GM18870 (cell line): ENCODE results near the gene ITSN1.

Source experiments
- ATAC-seq: cut with Tn5 transposase; IDR thresholded peaks from one replicate; pipeline ENCODE4 v1.9.1; 2021; ENCODE audit warnings: moderate library complexity; ENCODE audit not compliant: unreplicated experiment

ITSN1 gene

DNA sequence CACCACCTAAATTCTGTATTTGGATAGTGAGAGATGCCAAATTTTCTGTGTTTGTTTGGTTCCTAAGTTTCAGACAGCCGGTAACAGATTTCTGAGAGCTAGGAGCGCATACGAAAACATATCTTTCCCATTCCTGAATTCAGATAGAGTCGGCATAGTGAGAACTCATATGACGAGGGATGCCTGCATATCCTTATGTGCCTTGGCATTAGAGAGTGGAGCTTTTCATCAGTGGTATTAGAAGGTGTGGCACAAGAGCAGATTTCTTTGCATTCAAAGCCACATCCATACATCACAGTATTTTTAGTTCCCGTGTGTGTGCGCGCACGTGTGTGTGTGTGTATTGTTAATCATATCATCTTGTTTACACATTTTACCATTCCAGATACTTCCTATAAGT, 187.5 kb downstream of the ITSN1 start:
- ATAC-seq: no peak

DNA sequence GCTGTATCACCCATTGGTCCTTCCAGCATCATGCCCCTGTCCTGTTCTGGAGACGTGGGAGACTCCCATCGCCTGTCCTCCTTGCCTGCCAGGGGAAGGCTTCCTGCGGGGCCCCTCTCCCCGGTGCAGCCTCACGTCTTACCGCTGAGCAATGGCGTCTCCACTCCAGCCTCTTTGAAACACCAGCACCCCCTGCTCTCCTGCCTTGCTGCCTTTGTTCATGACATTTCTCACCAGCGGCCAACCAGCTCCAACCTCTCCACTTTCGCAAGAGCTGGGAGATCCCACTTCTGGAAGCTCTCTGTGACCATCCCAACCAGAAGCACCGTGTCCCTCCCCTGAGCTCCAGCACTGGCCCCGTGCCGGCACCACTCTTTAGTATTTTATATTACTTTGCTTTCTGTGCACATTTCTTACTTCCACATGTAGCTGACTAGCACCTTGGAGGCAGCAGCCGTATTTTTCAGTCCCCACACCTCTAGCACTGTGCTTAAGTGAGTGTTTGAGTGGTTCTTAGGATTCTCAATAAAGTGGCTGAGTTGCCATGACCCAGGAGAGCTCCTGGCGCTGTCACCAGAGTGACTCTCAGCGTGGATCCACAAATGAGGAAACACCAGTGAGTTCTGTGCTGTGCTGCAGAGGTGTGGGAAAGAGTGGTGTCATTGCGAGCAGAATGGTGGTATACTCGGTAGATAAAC, 189.8 kb downstream of the ITSN1 start:
- ATAC-seq: no peak

DNA sequence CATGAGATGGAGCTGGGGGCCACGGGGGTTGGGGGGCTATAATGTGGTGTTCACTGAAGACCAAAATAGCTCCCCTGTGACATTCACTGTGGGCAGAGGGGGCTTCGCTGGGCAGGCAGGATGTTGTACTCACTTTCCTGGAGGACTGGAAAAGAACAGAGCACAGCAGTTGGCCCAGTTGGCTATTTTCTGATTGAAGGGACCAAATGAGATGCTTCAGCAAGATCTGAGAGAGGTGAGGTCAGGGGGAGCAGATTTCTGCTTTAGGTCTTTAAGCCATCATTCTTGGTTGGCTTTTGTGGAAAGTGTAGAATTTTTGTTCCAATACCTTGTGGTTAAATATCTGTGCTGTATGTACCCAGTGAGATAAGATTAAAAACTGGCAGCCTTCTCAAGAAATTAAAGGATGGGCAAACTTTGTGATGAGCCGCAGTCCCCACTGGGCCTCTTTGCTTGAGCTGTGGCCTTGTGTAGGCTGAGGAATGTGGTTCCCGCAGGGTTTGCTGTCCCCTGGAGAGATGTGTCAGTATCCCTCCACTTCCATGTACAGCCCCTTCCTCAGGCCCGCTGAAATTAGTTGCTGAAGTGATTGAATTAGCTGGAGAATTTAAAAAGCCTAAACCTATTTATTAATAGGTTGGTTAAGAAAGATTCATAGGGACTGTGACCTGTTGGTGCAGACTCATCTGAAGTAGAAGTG, 192.7 kb downstream of the ITSN1 start:
- ATAC-seq: no peak

DNA sequence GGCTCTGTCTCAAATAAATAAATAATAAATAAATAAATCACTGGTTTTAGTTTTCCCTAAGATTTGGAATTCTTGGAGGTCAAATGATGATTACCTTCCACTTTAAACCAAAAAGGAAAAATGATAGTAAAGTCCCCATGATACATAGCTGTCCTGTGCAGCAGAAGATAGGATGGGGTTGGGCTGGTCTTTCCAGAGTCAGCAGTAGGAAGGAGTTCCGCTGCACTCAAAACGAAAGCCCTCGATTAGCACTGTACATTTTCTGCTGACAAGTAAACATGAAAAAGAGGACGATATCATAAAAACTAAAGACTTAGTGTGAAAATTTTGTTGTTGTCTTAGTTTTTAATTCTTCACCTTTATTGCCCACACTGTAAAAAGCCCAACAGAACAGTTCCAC, 193.6 kb downstream of the ITSN1 start:
- no peak for ATAC-seq

DNA sequence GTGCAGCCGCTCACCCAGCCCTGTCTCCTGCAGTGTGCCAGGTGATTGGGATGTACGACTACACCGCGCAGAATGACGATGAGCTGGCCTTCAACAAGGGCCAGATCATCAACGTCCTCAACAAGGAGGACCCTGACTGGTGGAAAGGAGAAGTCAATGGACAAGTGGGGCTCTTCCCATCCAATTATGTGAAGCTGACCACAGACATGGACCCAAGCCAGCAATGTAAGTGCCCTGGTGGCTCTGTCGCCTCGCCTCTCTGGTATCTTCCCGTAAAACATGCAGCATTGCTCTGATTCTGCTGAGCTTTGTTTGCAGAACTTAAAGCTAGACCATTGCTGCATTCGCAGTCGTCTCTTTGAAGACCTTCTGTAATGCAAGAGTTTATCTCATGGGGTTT, 194.1 kb downstream of the ITSN1 start:
- no peak for ATAC-seq

DNA sequence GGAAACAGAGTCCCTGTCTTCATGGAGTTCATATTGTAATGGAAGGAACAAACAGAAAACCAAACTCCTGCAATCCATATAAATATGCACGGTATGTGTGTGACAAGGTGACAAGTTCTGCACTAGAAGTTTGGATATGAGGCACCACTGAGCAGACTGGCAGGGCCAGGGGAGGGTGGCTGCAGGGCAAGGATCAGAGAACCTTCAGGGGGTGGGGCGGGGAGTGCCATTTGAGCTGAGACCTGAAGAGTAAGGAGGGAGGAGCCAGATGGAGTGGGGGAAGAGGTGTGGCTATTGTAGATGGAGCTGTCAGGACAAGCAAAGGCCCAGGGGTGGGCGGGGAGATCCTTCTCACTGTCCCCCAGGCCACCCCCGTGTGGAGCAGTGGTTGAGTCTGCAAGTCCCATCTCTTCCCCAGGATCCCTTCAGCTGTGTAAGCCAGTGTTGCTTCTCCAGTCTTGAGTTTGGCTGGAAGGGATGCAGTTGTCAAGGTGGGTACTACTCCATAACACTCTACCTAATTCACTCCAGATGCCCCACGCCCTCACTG, 196.9 kb downstream of the ITSN1 start:
- no peak for ATAC-seq

DNA sequence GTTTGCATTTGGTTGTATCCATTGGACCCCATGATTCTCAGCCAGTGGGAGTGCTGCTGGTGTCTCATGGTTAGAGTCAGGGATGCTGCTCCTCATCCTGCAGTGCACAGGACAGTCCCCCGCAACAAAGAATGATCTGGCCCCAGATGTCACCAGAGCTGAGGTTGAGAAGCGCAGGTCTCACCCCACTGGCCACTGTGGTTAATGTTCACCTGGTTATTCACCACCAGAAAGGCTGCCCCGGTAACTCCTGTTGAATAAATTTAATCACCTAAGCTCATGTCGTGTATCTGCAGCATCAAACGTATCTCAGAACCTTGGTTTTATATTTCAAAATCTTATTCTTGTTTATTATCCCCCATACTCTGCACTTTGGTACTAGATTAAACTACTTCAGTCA, 197.5 kb downstream of the ITSN1 start:
- no peak for ATAC-seq

DNA sequence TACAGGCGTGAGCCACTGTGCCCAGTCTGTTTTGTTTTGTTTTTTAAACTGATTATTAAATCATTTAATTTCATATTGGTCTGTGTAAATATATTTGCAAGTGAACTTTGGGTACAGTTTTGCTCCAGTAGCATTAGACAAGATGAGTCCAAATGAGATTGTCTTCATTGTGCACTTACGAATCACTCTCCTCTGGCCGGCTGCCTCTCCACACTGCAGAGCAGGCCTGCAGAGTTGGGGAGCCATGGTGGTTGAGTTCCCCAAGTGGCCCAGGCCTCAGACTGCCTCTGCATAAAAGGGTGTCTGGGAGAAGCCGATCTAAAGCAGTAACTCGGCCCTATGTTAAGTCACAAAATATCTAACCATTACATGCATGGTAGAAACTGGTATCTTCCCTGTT, 198.5 kb downstream of the ITSN1 start:
- ATAC-seq: no peak

DNA sequence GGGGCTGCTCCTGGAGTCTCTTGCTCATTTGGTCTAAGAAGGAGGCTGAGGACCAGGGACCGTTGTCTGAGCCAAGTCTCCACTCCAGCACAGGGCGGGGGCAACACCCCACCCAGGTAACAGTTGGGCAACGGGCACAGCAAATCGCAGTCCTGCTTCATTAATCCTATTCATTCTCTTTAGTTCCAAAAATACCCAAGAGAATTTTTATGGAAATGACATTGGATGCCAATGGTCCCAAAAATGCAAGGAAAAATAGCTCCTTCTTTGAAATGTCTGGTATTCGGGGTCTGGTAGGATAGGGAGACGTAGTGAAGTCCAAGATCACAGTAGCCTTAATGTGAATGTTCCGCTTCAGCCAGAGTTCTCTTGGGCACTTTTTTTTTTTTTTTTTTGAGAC, 199.3 kb downstream of the ITSN1 start:
- no peak for ATAC-seq

DNA sequence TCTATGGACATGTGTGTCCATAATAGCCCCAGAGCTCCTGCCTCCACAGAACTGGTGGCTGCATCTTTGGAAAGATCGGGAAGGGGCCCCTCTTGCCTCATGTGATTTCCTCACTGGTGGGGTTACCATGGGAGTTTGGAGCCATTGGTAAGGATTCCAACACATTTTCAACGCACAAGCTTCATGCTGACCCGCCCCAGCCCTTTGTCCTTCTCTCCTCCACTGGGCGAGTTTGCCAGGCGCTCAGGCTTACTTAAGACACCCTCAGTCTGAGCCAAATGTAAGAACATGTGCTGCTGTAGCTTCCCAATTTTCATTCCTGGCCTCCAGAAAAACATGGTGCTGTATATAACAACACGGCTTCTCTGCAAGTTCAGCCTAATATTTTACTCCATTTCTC, 200.9 kb downstream of the ITSN1 start:
- no peak for ATAC-seq

DNA sequence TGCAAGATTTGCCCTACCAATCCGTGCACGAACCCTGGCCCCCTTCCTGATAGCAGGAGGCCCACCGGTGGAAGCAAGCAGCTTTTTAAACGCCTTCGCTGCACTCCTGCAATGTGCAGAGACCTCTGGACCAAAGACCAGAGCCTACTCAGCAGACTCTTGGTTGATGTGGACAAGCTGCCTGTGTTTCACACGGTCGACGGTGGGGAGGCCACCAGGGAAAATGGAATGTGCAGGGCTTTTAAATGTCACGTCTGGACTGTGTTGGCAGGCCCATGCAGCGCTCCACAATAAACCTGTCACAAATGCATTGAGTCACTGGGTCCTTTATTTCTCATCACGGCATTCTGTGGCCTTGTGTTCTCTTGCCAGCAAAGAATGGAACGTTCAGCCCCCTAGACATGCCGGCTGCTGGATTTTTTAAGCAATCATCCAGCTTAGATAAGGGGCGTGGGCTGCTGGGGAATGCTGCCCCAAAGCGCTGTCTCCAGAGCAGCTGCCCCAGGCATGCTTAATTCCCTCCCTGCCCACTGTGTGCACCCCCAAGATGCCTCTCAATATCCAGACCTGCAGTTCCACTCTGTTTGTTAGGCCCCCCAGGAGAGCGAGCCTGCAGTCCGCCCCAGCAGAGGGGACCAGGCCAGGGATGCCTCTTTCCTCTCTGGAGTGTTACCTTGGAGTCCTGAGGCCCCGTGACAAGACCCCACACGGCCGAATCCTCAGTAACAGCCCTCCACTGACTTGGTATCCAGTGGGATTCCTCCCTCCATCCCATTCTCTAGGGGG, 202.0 kb downstream of the ITSN1 start:
- ATAC-seq: no peak

DNA sequence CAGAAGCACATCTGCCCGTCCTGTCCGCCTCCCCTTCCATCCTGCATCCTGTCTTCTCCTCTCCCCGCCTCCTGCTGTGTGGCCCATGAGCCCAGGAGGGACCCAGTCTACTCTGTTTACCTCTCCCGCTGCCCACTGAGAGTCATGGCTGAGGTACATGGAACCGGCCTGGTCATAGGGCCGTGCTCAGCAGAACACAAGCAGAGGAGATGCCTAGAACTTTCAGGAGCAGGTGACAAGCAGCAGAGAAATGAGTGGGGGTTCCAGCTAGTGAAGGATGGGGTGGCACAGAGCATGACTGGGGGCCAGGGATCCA, 202.5 kb downstream of the ITSN1 start:
- no peak for ATAC-seq

DNA sequence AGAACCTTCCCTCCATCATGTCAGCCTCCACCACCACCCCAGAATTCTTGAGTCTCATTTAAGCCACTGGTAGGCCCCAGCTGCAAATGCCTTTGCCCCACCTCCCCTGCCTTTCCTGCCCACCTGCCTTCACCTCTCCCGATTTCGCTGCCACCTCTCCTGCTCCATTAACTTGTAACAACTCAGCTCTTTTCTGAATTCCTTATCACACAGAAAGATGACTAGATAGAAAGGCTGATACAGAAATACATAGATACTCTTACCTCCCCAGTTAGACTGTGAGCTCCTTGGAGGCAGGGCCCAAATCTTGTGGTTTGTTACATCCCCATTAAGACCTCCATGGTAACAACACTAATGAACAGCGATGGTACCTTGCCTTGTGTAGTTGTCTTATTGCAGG, 203.8 kb downstream of the ITSN1 start:
- ATAC-seq: no peak

DNA sequence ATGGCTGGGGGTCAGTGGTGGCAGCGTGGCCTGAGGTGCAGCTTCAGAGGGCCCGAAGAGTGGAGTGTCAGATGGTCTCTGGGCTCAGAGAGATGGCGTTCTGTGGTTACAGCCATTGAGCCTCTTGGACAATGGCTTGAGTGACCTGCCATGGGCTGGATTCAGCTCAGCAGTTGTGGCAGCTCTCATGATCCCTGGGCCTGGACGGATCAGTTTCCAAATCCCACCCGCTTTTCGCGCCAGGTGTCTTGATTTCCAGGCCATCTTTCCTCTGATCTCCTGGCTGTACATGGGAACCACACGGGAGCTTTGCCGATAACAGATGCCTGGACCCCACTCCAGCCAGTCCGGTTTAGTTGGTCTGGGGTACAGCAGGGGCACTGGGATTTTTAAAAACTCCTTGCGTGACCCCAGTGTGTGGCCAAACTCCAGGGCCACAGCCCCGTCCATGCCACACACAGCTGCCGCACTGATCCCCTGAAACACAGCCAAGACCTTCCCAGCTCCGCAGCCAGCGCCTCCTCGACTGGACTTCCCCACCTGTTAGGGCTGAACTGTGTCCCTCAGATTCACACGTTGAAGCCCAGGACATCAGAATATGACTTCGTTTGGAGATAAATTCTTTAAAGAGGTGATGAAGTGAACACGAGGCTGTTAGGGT, 205.4 kb downstream of the ITSN1 start:
- ATAC-seq: no peak

DNA sequence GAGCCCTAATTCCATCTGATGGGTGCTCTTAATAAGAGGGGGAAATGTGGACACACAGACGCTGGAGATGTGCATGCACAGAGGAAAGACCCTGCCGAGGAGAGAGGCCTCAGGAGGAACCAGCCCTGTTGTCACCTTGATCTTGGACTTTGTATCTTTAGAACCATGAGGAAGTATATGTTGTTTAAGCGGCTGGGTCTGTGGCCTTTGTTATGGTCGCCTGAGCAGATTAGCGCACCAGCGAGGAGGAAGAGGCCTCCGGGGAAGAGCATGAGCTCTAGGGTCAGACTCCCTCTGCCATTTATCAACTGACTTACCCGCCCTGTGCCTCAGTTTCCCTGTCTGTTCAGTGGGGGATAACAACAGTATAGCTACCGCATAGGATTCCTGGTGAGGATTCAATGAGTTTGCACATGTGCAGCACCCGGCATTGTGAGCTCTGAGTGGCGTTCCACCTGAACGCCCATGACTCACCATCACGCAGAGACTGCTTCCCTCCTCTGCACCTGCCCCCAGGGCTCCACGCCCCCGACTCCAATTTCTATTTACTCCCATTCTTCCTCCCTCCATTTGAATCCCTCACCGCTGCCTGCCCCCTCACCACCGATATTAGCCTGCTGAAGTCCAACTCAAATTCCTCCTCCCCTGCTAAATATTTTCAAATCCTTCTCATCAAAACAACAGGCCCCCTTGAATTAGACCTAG, 206.1 kb downstream of the ITSN1 start:
- no peak for ATAC-seq

DNA sequence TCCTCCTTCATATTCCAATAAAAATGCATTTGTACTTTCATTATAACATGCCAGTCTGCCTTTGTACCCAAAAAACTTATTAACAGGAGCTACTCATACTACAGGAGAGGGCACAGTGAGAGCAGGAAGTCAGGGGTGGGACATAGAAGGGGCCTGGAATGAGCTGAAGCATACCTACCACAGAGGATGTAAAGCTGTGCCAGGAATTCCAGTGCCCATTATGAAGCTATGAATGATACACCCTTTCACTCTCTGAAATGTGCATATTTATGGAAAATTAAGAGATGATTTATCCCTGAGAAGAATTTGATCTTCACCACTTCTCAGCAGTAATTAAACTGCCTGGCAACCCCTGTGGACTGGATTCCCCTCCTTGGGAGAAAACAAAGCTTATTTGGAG, 207.5 kb downstream of the ITSN1 start:
- ATAC-seq: no peak

DNA sequence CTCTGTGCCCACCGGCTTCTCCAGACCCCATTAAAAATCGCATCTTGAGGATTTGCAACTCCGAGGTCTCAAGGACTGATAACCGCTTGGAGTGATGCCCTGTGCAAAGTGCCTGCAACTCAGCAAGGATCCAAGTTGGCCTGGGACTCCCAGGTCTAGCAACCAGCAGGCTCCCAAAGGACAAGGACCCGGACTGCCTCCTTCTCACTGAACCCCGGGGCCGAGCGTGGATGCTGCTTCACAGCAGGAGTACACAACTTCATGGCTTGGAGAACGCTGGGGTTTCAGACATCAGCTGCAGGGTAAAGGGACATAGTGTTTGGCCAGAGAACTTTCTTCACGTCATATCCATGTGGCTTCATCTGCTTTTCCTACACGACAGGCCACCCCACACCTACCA, 208.1 kb downstream of the ITSN1 start:
- ATAC-seq: no peak

DNA sequence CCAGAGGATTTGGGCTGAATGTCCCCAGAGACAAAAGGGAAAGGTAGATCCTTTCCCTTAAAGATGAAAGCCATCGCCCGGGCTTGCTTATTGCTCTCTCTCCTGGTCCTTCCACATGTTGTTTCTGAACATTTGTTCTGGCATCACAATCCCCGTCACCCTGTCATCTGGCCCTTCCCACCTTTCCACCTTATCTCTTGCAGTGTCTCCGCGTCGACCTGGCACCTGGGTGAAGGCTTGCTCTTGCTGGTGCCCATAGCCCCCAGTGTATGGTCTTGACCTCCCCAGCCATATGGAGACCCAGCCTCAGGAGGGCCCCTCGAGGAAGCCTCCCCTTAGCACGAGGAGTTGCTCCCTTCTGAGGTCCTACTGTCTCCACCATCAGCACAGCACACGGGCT, 208.7 kb downstream of the ITSN1 start:
- no peak for ATAC-seq

DNA sequence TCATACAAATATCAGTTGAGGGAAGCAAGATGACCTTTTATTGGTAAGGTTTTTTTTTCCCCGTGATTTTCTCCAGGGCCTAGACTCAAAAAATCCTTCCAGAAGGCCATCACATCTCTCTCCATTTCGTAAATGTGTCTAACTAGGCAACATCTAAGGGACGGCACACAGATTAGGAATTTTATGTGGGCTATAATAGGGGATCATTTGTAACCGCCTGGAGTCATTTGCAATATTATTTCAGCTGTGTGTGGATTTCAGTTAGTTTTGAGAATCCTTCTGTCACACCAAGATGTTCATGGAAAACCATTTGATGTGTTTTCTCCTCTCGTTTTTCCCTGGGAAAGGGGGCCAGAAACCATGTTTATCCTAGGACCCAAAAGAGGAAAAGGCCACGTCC, 210.2 kb downstream of the ITSN1 start:
- ATAC-seq: no peak

DNA sequence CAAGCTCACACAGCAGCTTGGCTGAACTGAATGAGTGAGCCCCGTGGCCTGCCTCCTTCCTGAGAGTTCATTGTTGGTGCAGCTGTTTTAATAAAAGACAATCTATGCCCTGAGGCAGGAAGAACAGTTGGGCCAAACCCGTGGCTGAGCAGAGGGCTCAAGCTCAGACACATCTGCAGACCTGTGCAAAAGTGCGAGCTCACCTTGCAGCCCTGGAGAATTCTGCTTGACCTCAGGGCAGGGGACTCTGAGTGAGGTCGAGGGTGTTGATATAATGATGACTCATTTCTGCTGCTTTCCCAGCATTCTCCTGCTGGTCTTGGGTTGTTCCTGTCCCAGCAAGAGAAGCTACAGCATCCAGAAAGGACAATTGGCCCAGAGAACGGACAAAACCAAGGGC, 212.3 kb downstream of the ITSN1 start:
- no peak for ATAC-seq

DNA sequence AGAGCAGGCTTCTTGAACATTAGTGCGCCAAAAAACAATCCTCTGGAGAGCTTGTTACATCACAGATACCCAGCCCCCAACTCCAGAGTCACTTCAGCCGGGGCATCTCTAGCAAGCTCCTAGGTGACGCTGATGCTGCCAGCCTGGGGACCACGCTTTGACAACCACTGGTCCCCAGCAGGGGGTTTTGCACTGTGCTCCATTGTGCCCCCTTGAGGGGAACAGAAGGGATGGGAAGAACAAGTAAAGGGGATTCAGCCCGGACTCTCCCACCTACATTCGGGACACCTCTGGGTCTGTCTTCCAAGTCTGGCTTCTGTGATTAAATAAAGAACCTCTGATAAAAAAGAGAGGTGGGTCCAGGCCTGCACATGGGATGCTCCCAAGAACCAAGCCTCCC, 212.9 kb downstream of the ITSN1 start:
- no peak for ATAC-seq
